Activated CD8-positive, alpha-beta T cell treated with anti-CD3 and anti-CD28 coated beads for 36 hours (primary cell): ENCODE data around the gene VPS39. TPM values are rescaled to one million over a fixed set of nuclear protein-coding genes. Genes with fewer than 3 reads are reported as not detected.

Source experiments
- ATAC-seq: fragments of 200-7000 bp; cut with Tn5 transposase; one replicate; pipeline ENCODE4 v1.10.0; 2021; ENCODE audit warnings: mild to moderate bottlenecking, moderate library complexity
- CTCF ChIA-PET: fragments of 350-600 bp; sonication (Branson Sonifier 250); formaldehyde crosslinking; loops from one replicate; lab custom pipeline; 2021; ENCODE audit warnings: antibody characterized with exemption; lab: Charles Lee
- POLR2A ChIA-PET: fragments of 350-600 bp; sonication (Branson Sonifier 250); formaldehyde crosslinking; loops from one replicate; lab custom pipeline; 2021; ENCODE audit warnings: antibody characterized with exemption; lab: Charles Lee
- DNase-seq: peaks from one replicate; pipeline ENCODE4 v3.0.0-alpha.2; 2020
- H3K27ac Mint-ChIP-seq: one replicate; pipeline ENCODE4 v1.8.0; 2021; ENCODE audit warnings: mild to moderate bottlenecking, mixed read lengths
- H3K27me3 Mint-ChIP-seq: one replicate; pipeline ENCODE4 v1.8.0; 2021; ENCODE audit warnings: mixed read lengths
- H3K36me3 Mint-ChIP-seq: one replicate; pipeline ENCODE4 v1.8.0; 2021; ENCODE audit warnings: low read depth, mixed read lengths
- H3K4me1 Mint-ChIP-seq: one replicate; pipeline ENCODE4 v1.8.0; 2021; ENCODE audit warnings: low read depth, mixed read lengths
- H3K4me3 Mint-ChIP-seq: one replicate; pipeline ENCODE4 v1.8.0; 2021; ENCODE audit warnings: mild to moderate bottlenecking, moderate library complexity, mixed read lengths
- H3K9me3 Mint-ChIP-seq: one replicate; pipeline ENCODE4 v1.8.0; 2021; ENCODE audit warnings: mixed read lengths
- CTCF ChIP-seq: fragments of 200-600 bp; IDR thresholded peaks from one replicate; pipeline ENCODE4 v1.8.0; 2022; ENCODE audit warnings: antibody characterized with exemption, mild to moderate bottlenecking
- intact Hi-C: fragments of 100-400 bp; cut with micrococcal nuclease; formaldehyde crosslinking; loops from one replicate; pipeline ENCODE4 v1.10.0; 2022
- total RNA-seq, 2 experiments: library from RNA; stranded (reverse); gene quantifications; one replicate each; pipeline ENCODE4 v1.2.3, GENCODE V29; 2021

VPS39 gene
- total RNA-seq = 10 to 100 TPM; 47.3 to 49.8 TPM

GRCh38 chr15:42207674-42208579 is at the start of gene VPS39:
VPS39 (minus strand) TSS chr15:42208304; CDS start chr15:42208153, 151 bp downstream.
- Mint-ChIP-seq H3K4me1 (peaks cover 31% of the 10 kb centered on the region), H3K27ac (peak within 1 kb of the TSS; percentile 97), H3K36me3 (peaks cover 16% of the 10 kb centered on the region), H3K27me3 (no peaks in the 10 kb centered on the region), H3K4me3 (peak within 1 kb of the TSS; percentile 95), H3K9me3 (no peaks in the 10 kb centered on the region)
- ChIA-PET CTCF (interaction anchor here (0.7 to 2.1 kb wide), 4 partner anchors 12 to 178 kb away, joined by 3 to 8 read pairs (median 4); no protein-coding TSS in a partner anchor), POLR2A (interaction anchor here (0.7 to 1.1 kb wide), 7 partner anchors 9 to 331 kb away, joined by 3 to 5 read pairs (median 3); no protein-coding TSS in a partner anchor)
- intact Hi-C loops = no loop called here
- peak; percentile 99 for ATAC-seq
- TF ChIP-seq CTCF = no peak
- peak; percentile 93 for DNase-seq

GRCh38 chr15:42253300-42253699 is 45.2 kb upstream of the VPS39 start:
- ChIA-PET POLR2A (interaction anchor here (1.0 kb wide), 1 partner anchor 9 kb away, joined by 3 read pairs; no protein-coding TSS in a partner anchor), CTCF (interaction anchor here (1.4 kb wide), 1 partner anchor 44 kb away, joined by 4 read pairs; no protein-coding TSS in a partner anchor)
- Mint-ChIP-seq H3K9me3 (no peaks in the 10 kb centered on the region), H3K27me3 (no peaks in the 10 kb centered on the region), H3K27ac (no peak overlapping the region), H3K4me1 (no peaks in the 10 kb centered on the region), H3K4me3 (no peak overlapping the region), H3K36me3 (peaks cover 48% of the 10 kb centered on the region)
- intact Hi-C loops = no loop called here
- ATAC-seq = no peak
- TF ChIP-seq CTCF = no peak
- no peak for DNase-seq

GRCh38 chr15:42240823-42241222 is 32.7 kb upstream of the VPS39 start:
- Mint-ChIP-seq H3K4me3 (no peak overlapping the region), H3K4me1 (peaks cover 4% of the 10 kb centered on the region), H3K27ac (peak overlapping the region; percentile 13), H3K27me3 (no peaks in the 10 kb centered on the region), H3K36me3 (peaks cover 23% of the 10 kb centered on the region), H3K9me3 (no peaks in the 10 kb centered on the region)
- POLR2A ChIA-PET = no interaction called here
- intact Hi-C loops = no loop called here
- DNase-seq (no peak), ATAC-seq (no peak)
- CTCF ChIA-PET = interaction anchor here (0.9 to 1.0 kb wide), 3 partner anchors 12 to 144 kb away, joined by 3 read pairs; no protein-coding TSS in a partner anchor
- no peak for TF ChIP-seq CTCF

GRCh38 chr15:42239528-42240182 is 31.6 kb upstream of the VPS39 start:
- CTCF ChIA-PET = interaction anchor here (1.0 kb wide), 1 partner anchor 31 kb away, joined by 3 read pairs; no protein-coding TSS in a partner anchor
- Mint-ChIP-seq H3K36me3 (peaks cover 29% of the 10 kb centered on the region), H3K4me1 (peaks cover 4% of the 10 kb centered on the region), H3K9me3 (no peaks in the 10 kb centered on the region), H3K4me3 (no peak overlapping the region), H3K27me3 (no peaks in the 10 kb centered on the region), H3K27ac (peak overlapping the region; percentile 5)
- POLR2A ChIA-PET = no interaction called here
- TF ChIP-seq CTCF = no peak
- DNase-seq (no peak), ATAC-seq (no peak)
- intact Hi-C loops = no loop called here
